GM23338 (cell line): ENCODE results near the gene PTPRR.

ENCODE experiments used
- CREB1 ChIP-seq: fragments of 250-450 bp; sonication (Bioruptor Pico); IDR thresholded peaks from 2 replicates; pipeline ENCODE4 v1.5.0; 2020; ENCODE audit warnings: low read depth, mild to moderate bottlenecking, moderate library complexity
- CTCF ChIP-seq, 2 experiments: fragments of 200-600 bp in 1 of 2; sonication (generic) in 1 of 2; conservative IDR thresholded peaks; 2 replicates each; pipeline versions ENCODE4 v1.5.1 to v1.6.1; 2016 to 2017; ENCODE audit warnings: antibody characterized with exemption in 2 of 2, low read depth in 2 of 2, mild to moderate bottlenecking in 2 of 2, moderate library complexity in 1 of 2
- ETS1 ChIP-seq: IDR thresholded peaks from 2 replicates; pipeline ENCODE4 v1.6.1; 2016; ENCODE audit warnings: antibody characterized with exemption
- EZH2 ChIP-seq: fragments of 200-600 bp; sonication (generic); IDR thresholded peaks from one replicate; pipeline ENCODE4 v1.8.0; 2017; ENCODE audit warnings: antibody characterized with exemption, mild to moderate bottlenecking, low read depth; ENCODE audit not compliant: unreplicated experiment
- EZH2phosphoT487 ChIP-seq: fragments of 200-600 bp; sonication (generic); IDR thresholded peaks from one replicate; pipeline ENCODE4 v1.8.1; 2018; ENCODE audit warnings: antibody characterized with exemption; ENCODE audit not compliant: unreplicated experiment
- JUNB ChIP-seq: IDR thresholded peaks from one replicate; pipeline ENCODE4 v1.6.1; 2016; ENCODE audit warnings: antibody characterized with exemption; ENCODE audit not compliant: unreplicated experiment
- NANOG ChIP-seq: IDR thresholded peaks from 2 replicates; pipeline ENCODE4 v1.6.1; 2016; ENCODE audit warnings: antibody characterized with exemption, borderline replicate concordance
- POLR2AphosphoS5 ChIP-seq: IDR thresholded peaks from 2 replicates; pipeline ENCODE4 v1.6.1; 2016; ENCODE audit warnings: antibody characterized with exemption, low read depth
- REST ChIP-seq: IDR thresholded peaks from one replicate; pipeline ENCODE4 v1.6.1; 2018; ENCODE audit warnings: antibody characterized with exemption; ENCODE audit not compliant: unreplicated experiment
- STAT1 ChIP-seq: IDR thresholded peaks from one replicate; pipeline ENCODE4 v1.6.1; 2016; ENCODE audit warnings: antibody characterized with exemption; ENCODE audit not compliant: unreplicated experiment
- ZNF114 ChIP-seq: fragments of 250-450 bp; sonication (Bioruptor Pico); IDR thresholded peaks from 2 replicates; pipeline ENCODE4 v1.5.0; 2020; ENCODE audit warnings: mild to moderate bottlenecking, moderate library complexity
- ZNF331 ChIP-seq: fragments of 250-450 bp; sonication (Bioruptor Pico); IDR thresholded peaks from 2 replicates; pipeline ENCODE4 v1.5.0; 2020; ENCODE audit warnings: low read depth, mild to moderate bottlenecking, moderate library complexity
- ZNF462 ChIP-seq: fragments of 250-450 bp; sonication (Bioruptor Pico); IDR thresholded peaks from 2 replicates; pipeline ENCODE4 v1.5.0; 2020; ENCODE audit warnings: mild to moderate bottlenecking, moderate library complexity

GRCh38 chr12:70798016-70798783, 122.3 kb downstream of the PTPRR start:
- TF ChIP-seq POLR2AphosphoS5: no peak
- TF ChIP-seq CTCF (conservative IDR thresholded peaks at IDR 0.05; ENCODE audit: low read depth in 2 of 2): no peak
- no peak for TF ChIP-seq EZH2
- TF ChIP-seq EZH2phosphoT487: no peak
- no peak for TF ChIP-seq REST
- no peak for TF ChIP-seq ZNF462 (CRISPR knock-in tag)
- no peak for TF ChIP-seq ZNF114 (CRISPR knock-in tag)
- TF ChIP-seq STAT1: no peak
- TF ChIP-seq NANOG: no peak
- TF ChIP-seq CREB1 (CRISPR knock-in tag): no peak
- TF ChIP-seq JUNB: no peak
- TF ChIP-seq ETS1: no peak
- no peak for TF ChIP-seq ZNF331 (CRISPR knock-in tag)
